KMS-11 (cell line): ENCODE measurements around the gene G6PD.

Source experiments
- H2AFZ ChIP-seq: fragments of 200-600 bp; sonication (generic); 2 replicates; pipeline ENCODE4 v1.6.1; 2016; ENCODE audit warnings: antibody characterized with exemption, mixed run types, low read depth
- H3K27ac ChIP-seq: fragments of 200-600 bp; sonication (generic); 2 replicates; pipeline ENCODE4 v1.6.1; 2016; ENCODE audit warnings: mild to moderate bottlenecking, mixed run types
- H3K27me3 ChIP-seq: fragments of 200-600 bp; sonication (generic); 2 replicates; pipeline ENCODE4 v1.6.1; 2017; ENCODE audit warnings: mild to moderate bottlenecking, low read depth, mixed run types, moderate library complexity; ENCODE audit not compliant: insufficient read depth
- H3K36me3 ChIP-seq: fragments of 200-600 bp; sonication (generic); 2 replicates; pipeline ENCODE4 v1.6.1; 2017; ENCODE audit warnings: mild to moderate bottlenecking, mixed run types; ENCODE audit not compliant: insufficient read depth
- H3K4me1 ChIP-seq: fragments of 200-600 bp; sonication (generic); 2 replicates; pipeline ENCODE4 v1.6.1; 2016; ENCODE audit warnings: mild to moderate bottlenecking, low read depth, mixed run types; ENCODE audit not compliant: poor library complexity, severe bottlenecking
- H3K4me2 ChIP-seq: fragments of 200-600 bp; sonication (generic); 2 replicates; pipeline ENCODE4 v1.7.0; 2016; ENCODE audit warnings: mild to moderate bottlenecking, mixed run types
- H3K4me3 ChIP-seq: fragments of 200-600 bp; sonication (generic); IDR thresholded peaks from 2 replicates; pipeline ENCODE4 v1.6.1; 2017; ENCODE audit warnings: low read depth, low read length, mixed read lengths; ENCODE audit not compliant: insufficient read depth
- H3K79me2 ChIP-seq: fragments of 200-600 bp; sonication (generic); 2 replicates; pipeline ENCODE4 v1.6.1; 2016; ENCODE audit warnings: low read depth, mixed run types; ENCODE audit not compliant: insufficient read depth
- H3K9ac ChIP-seq: fragments of 200-600 bp; sonication (generic); 2 replicates; pipeline ENCODE4 v1.6.1; 2016; ENCODE audit warnings: mild to moderate bottlenecking, mixed run types
- H4K20me1 ChIP-seq: fragments of 200-600 bp; sonication (generic); 2 replicates; pipeline ENCODE4 v1.6.1; 2016; ENCODE audit warnings: mild to moderate bottlenecking, mixed run types; ENCODE audit not compliant: insufficient read depth
- TF ChIP-seq, protein P1 (sequence below): fragments of 200-600 bp; sonication (generic); conservative IDR thresholded peaks from 2 replicates; pipeline ENCODE4 v1.6.1; 2017; ENCODE audit warnings: low read depth, mild to moderate bottlenecking, antibody characterized with exemption, low read length, moderate library complexity, mixed read lengths

The G6PD gene

DNA sequence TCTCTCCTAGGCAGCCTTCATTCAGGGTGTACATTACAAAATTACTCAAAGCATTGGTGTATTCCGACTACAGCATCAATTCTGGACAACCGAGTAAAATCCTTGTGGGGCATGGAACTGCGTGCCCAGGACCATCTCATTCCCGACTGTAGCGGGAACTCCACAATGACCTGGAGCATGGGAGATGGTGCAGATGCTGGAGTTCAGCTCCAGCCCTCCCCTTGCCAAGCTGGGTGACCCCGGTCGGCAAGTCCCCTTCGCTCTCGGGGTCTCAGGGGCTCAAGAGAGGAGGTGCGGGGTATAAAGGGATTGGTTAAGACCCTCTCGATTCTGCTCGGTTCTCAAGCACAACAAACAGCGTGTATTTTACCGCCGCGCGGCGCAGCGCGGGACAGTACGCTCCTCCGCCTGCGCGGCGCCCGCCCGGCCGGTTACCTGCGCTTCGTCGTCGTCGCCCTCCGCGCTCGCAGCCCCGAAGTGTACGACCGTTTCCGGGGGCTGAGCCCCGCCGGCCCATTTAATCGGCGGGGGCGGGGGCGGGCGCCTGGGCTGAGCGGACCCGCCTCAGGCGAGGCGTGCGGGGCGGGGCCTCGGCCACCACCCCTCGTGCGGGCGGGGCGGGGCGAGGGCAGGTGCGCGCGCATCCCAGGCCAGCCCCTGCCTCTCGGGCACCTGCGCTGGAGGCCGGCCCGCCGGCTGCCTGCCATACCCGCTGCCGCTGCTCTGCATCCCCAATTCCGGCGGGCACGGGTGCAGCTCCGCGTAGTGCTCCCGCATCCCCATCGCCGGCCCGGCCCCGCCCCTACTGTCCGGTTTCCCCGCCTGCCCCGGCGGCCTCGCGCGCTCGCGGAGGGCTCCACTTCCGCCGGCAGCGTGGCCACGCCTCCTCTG, at the start of gene G6PD:
G6PD (minus strand) TSS at position 493 of the 891 bp plus-strand sequence. CDS start 691 bp downstream, outside the sequence.
- Histone ChIP-seq H3K4me3 (no peak within 1 kb of the TSS), H2AFZ (peak within 1 kb of the TSS; percentile 64; the same call in 1 of the 2 replicates), H3K27ac (peak within 1 kb of the TSS; percentile 71), H3K79me2 (peaks cover 28% of the 10 kb centered on the region), H3K9ac (peak within 1 kb of the TSS; percentile 61), H3K4me2 (peak within 1 kb of the TSS; percentile 89), H4K20me1 (no peaks in the 10 kb centered on the region), H3K27me3 (no peaks in the 10 kb centered on the region), H3K4me1 (peaks cover 14% of the 10 kb centered on the region), H3K36me3 (no peaks in the 10 kb centered on the region)
- TF ChIP-seq, protein P1, sequence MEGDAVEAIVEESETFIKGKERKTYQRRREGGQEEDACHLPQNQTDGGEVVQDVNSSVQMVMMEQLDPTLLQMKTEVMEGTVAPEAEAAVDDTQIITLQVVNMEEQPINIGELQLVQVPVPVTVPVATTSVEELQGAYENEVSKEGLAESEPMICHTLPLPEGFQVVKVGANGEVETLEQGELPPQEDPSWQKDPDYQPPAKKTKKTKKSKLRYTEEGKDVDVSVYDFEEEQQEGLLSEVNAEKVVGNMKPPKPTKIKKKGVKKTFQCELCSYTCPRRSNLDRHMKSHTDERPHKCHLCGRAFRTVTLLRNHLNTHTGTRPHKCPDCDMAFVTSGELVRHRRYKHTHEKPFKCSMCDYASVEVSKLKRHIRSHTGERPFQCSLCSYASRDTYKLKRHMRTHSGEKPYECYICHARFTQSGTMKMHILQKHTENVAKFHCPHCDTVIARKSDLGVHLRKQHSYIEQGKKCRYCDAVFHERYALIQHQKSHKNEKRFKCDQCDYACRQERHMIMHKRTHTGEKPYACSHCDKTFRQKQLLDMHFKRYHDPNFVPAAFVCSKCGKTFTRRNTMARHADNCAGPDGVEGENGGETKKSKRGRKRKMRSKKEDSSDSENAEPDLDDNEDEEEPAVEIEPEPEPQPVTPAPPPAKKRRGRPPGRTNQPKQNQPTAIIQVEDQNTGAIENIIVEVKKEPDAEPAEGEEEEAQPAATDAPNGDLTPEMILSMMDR = no peak

DNA sequence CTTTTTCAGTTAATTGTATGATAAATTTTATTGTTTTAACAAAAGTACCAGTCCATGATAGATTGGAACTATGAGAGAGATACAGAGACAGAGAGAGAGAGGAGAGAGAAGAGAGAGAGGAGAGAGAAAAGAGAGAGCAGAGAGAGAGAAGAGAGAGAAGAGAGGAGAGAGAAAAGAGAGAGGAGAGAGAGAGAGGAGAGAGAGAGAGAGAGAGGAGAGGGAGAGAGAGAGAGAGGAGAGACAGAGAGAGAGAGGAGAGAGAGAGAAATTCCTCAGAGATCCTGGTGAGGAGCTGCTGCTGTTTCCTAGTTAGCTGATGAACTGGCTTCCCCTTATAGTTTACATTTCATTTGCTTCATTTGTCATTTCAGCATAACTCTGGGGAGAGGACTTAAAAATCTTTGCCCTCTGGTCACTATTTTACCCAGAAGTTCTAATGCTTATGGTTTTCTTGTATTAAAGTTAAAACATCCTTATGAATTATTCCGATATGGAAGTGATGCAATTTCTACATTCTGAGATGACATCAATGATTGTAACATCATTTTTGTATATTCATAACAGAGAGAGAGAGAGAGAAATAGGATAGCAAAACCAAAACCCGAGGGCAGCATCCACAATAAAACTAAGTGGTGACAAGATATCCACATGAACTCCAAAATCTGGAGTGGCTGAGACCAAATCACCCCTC, 49.1 kb upstream of the G6PD start:
- H3K36me3 ChIP-seq = no peaks in the 10 kb centered on the region
- H3K4me3 ChIP-seq = no peak overlapping the region
- no peak overlapping the region for H3K9ac ChIP-seq
- H3K27ac ChIP-seq = no peak overlapping the region
- H2AFZ ChIP-seq = no peak overlapping the region
- TF ChIP-seq, protein P1 = no peak
- no peaks in the 10 kb centered on the region for H3K4me1 ChIP-seq
- H4K20me1 ChIP-seq = no peaks in the 10 kb centered on the region
- H3K27me3 ChIP-seq = peaks cover 3% of the 10 kb centered on the region; the same call in 1 of the 2 replicates
- no peak overlapping the region for H3K4me2 ChIP-seq
- H3K79me2 ChIP-seq = no peaks in the 10 kb centered on the region

DNA sequence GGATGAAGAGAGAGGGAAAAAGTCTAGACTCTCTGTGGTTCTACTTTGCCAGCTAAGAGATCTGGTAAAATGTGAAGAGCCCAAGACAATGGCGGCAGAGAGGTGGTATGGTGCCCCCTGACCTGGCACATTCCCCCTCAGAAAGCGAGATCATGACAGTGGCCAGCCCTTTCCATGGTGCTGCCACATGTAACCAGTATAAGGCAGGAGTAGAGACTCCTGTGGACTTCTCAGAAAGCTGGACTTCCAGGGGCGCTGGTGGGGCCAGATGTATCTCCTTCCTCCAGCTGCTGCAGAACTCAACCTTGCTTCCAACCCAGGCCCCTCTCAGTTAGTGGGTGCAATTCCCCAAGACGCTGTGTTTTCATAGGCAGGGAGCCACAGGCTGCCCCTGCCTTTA, 47.8 kb upstream of the G6PD start:
- no peaks in the 10 kb centered on the region for H4K20me1 ChIP-seq
- peaks cover 3% of the 10 kb centered on the region; the same call in 1 of the 2 replicates for H3K27me3 ChIP-seq
- H3K9ac ChIP-seq = no peak overlapping the region
- H3K79me2 ChIP-seq = no peaks in the 10 kb centered on the region
- no peak overlapping the region for H3K4me2 ChIP-seq
- H2AFZ ChIP-seq = no peak overlapping the region
- H3K4me3 ChIP-seq = no peak overlapping the region
- TF ChIP-seq, protein P1 = no peak
- no peak overlapping the region for H3K27ac ChIP-seq
- no peaks in the 10 kb centered on the region for H3K36me3 ChIP-seq
- no peaks in the 10 kb centered on the region for H3K4me1 ChIP-seq

DNA sequence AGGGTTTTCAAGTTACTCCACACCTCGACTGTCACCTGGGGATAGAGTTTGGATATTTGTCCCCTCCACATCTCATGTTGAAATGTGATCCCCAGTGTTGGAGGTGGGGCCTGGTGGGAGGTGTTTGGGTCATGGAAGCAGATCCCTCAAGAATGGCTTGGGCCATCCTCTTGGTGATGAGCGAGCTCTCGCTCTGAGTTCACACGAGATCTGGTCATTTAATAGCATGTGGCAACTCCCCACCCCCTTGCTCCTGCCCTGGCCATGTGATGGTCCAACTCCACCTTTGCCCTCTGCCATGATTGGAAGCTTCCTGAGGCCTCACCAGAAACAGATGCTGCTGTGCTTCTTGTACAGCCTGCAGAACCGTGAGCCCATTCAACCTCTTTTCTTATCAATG, 46.6 kb upstream of the G6PD start:
- Histone ChIP-seq H3K36me3 (no peaks in the 10 kb centered on the region), H3K4me2 (no peak overlapping the region), H3K27me3 (peaks cover 3% of the 10 kb centered on the region; the same call in 1 of the 2 replicates), H3K4me3 (no peak overlapping the region), H2AFZ (no peak overlapping the region), H3K27ac (no peak overlapping the region), H3K9ac (no peak overlapping the region), H3K4me1 (no peaks in the 10 kb centered on the region), H3K79me2 (no peaks in the 10 kb centered on the region), H4K20me1 (no peaks in the 10 kb centered on the region)
- TF ChIP-seq, protein P1 = no peak
